Lung (tissue), 12 donors: ENCODE results near the gene TMEM161A. TPM values are rescaled to one million over a fixed set of nuclear protein-coding genes. Genes with fewer than 3 reads are reported as not detected.

ENCODE experiments used
- ATAC-seq: fragments of 200-7000 bp; cut with Tn5 transposase; one replicate; pipeline ENCODE4 v1.9.1; 2020; ENCODE audit warnings: moderate number of reproducible peaks; ENCODE audit not compliant: insufficient read depth, low FRiP score
- DNase-seq, 3 donors: peaks; one replicate each; pipeline ENCODE4 v3.0.0-alpha.2; 2013 to 2017
- H3K27ac ChIP-seq, 2 donors: one replicate each; pipeline ENCODE4 v1.5.1; 2013; ENCODE audit warnings: mild to moderate bottlenecking in 2 of 2, moderate library complexity in 2 of 2, control low read depth in 1 of 2, inconsistent platforms in 1 of 2, low read depth in 1 of 2, low read length in 1 of 2
- H3K27me3 ChIP-seq, 3 donors: one replicate each; pipeline ENCODE4 v1.5.1; 2013; ENCODE audit warnings: low read length in 2 of 3; ENCODE audit not compliant: control insufficient read depth in 3 of 3, insufficient read depth in 3 of 3
- H3K36me3 ChIP-seq, 4 donors: one replicate each; pipeline ENCODE4 v1.5.1; 2013; ENCODE audit warnings: low read length in 4 of 4, mild to moderate bottlenecking in 1 of 4, moderate library complexity in 1 of 4; ENCODE audit not compliant: control insufficient read depth in 4 of 4, insufficient read depth in 4 of 4
- H3K4me1 ChIP-seq, 5 donors: one replicate each; pipeline ENCODE4 v1.5.1; 2013; ENCODE audit warnings: low read length in 5 of 5, mild to moderate bottlenecking in 2 of 5, moderate library complexity in 1 of 5; ENCODE audit not compliant: control insufficient read depth in 5 of 5, insufficient read depth in 5 of 5
- H3K4me3 ChIP-seq: one replicate; pipeline ENCODE4 v1.5.1; 2013; ENCODE audit warnings: mild to moderate bottlenecking, control low read depth, moderate library complexity
- H3K9ac ChIP-seq, 2 donors: one replicate each; pipeline ENCODE4 v1.5.1; 2013; ENCODE audit warnings: low read length in 2 of 2, control low read depth in 1 of 2; ENCODE audit not compliant: insufficient read depth in 1 of 2
- H3K9me3 ChIP-seq, 4 donors: one replicate each; pipeline ENCODE4 v1.5.1; 2013; ENCODE audit warnings: low read length in 3 of 4, mild to moderate bottlenecking in 1 of 4, moderate library complexity in 1 of 4; ENCODE audit not compliant: control insufficient read depth in 4 of 4, insufficient read depth in 3 of 4
- WGBS, 2 donors: extraction: QIAGEN DNeasy Blood & Tissue Kit; methylation state at CpG; one replicate each; pipeline ENCODE4 v1.1.7; 2013; 5-methylcytosine and 5-hydroxymethylcytosine counted together
- polyA plus RNA-seq, 2 donors: library from polyadenylated mRNA; stranded (reverse); fragments of 200-250 nt; gene quantifications; one replicate each; pipeline ENCODE4 v1.2.1, GENCODE V29; 2013
- total RNA-seq, 2 donors: library from RNA; depleted of rRNA in 1 of 2; stranded (reverse); fragments of >200 nt in 1 of 2; gene quantifications; one replicate each; pipeline ENCODE4 v1.2.1, GENCODE V29; 2014 to 2021
- TF ChIP-seq, protein P1 (sequence below): IDR thresholded peaks from 2 replicates; pipeline ENCODE4 v1.5.1; 2012; ENCODE audit warnings: mild to moderate bottlenecking; ENCODE audit errors: control extremely low read depth, extremely low read depth
- donor health status: control.
- donor health status: control.
- donor health status: Bipolar disorder and iron deficiency.
- donor health status: healthy.
- donor health status: DM: yes; HTN: yes; CAD: no.

TMEM161A gene
- total and polyA plus RNA-seq, 4 donors: 18.1 to 32.2 (median 23.1) TPM

DNA sequence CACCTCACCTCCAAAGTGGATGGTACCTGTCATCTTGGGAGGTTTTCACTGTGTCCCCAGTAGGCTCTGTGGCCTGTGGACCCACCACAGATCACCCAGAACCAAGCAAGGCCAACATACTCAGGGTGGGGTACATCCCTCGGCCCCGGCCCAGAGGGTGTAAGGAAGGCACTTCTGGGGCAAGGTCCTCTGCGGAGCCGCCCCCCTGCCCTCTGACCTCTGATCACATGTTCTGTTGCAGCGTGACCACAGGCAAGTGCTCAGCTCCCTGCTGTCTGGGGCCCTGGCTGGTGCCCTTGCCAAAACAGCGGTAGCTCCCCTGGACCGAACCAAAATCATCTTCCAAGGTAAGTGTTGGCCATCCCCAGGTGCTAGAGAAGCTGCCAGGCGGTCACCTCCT lies 36.7 kb downstream of the TMEM161A start:
- H3K36me3 ChIP-seq: peaks cover 0 to 14% (median 7%) of the 10 kb centered on the region in 4 donors
- no peak overlapping the region for H3K27ac ChIP-seq
- no peak for ATAC-seq

DNA sequence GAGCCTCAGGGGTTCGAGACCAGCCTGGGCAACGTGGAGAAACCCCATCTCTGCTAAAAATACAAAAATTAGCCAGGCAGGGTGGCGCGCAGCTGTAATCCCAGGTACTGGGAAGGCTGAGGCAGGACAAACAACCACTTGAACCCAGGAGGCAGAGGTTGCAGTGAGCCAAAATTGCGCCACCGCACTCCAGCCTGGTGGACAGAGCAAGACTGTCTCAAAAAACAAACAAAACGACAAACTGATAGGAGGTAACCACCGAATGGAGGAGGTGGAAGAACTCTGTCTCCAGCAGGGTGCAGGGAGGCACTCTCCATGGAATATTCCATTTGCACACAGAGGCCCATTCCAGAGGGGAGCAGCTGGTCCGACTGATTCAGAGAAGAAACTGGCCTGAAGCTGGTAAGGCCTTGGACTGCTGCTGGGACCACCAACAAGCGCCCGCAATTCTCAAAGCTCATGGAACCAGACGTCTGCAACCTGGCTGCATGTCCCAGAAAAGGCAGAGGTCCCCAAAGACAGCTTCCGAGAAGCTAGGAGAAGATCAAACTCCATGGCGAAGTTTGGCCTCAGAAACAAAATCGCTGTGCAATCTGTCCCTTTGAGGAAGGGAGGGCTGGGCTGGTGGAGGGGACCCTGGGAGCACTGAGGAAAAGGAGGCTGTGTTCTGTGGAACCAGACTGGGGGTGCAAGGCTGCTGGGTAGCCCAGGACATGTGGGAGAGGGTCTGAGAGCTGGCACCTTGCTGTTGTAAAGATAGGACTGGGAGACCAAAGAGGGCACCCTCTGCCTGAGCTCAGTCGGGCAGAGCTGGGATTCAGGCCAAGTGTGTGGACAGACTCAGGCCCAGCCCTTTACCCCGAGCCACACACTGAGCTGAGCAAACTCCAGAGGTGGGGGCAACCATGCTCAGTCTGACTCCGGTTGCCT lies 39.3 kb downstream of the TMEM161A start:
- H3K4me3 ChIP-seq: no peak overlapping the region
- H3K36me3 ChIP-seq: peaks cover 0 to 14% (median 7%) of the 10 kb centered on the region in 4 donors
- ATAC-seq: no peak
- H3K4me1 ChIP-seq: no peaks in the 10 kb centered on the region
- no peaks in the 10 kb centered on the region for H3K9me3 ChIP-seq
- DNase-seq: no peak
- 83 to 87% methylated on average over 18 of the region's 18 CpGs for WGBS, 2 donors
- no peak overlapping the region for H3K9ac ChIP-seq
- no peak overlapping the region for H3K27ac ChIP-seq
- TF ChIP-seq, protein P1, sequence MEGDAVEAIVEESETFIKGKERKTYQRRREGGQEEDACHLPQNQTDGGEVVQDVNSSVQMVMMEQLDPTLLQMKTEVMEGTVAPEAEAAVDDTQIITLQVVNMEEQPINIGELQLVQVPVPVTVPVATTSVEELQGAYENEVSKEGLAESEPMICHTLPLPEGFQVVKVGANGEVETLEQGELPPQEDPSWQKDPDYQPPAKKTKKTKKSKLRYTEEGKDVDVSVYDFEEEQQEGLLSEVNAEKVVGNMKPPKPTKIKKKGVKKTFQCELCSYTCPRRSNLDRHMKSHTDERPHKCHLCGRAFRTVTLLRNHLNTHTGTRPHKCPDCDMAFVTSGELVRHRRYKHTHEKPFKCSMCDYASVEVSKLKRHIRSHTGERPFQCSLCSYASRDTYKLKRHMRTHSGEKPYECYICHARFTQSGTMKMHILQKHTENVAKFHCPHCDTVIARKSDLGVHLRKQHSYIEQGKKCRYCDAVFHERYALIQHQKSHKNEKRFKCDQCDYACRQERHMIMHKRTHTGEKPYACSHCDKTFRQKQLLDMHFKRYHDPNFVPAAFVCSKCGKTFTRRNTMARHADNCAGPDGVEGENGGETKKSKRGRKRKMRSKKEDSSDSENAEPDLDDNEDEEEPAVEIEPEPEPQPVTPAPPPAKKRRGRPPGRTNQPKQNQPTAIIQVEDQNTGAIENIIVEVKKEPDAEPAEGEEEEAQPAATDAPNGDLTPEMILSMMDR: no peak
- H3K27me3 ChIP-seq: no peaks in the 10 kb centered on the region

More for the DNA sequence above, 36.7 kb downstream of the TMEM161A start:
- no peaks in the 10 kb centered on the region for H3K9me3 ChIP-seq
- H3K9ac ChIP-seq: no peak overlapping the region
- WGBS, 2 donors: 94 to 95% methylated on average over 8 of the region's 8 CpGs
- H3K4me3 ChIP-seq: no peak overlapping the region
- peaks cover 0 to 8% (median 6%) of the 10 kb centered on the region in 5 donors for H3K4me1 ChIP-seq
- no peaks in the 10 kb centered on the region for H3K27me3 ChIP-seq
- TF ChIP-seq, protein P1: no peak
- DNase-seq: no peak

DNA sequence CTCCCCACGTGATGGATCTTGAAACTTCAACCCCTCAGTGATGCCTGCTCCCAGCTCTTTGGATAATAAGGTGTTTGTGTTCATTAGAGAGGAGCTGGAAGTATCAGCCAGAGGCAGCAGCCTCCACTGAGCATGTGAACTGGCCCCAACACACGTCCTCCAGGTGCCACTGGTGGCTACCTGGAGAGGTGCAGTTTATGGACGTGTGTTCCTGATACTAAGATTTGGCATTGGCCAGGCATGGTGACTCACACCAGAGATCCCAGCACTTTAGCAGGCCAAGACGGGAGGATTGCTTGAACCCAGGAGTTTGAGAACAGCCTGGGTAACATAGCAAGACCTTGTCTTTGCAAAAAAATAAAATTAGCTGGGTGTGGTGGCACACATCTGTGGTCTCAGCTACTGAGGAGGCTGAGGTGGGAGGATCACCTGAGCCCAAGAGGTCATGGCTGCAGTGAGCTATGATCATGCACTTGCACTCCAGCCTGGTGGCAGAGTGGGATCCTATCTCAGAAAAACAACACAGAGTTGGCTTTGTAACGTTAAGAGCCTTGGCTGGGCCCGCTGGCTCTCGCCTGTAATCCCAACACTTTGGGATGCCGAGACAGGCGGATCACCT lies 40.1 kb downstream of the TMEM161A start:
- H3K4me3 ChIP-seq: no peak overlapping the region
- WGBS, 2 donors: 91 to 97% methylated on average over 9 of the region's 9 CpGs
- H3K4me1 ChIP-seq: no peaks in the 10 kb centered on the region
- H3K9me3 ChIP-seq: no peaks in the 10 kb centered on the region
- no peaks in the 10 kb centered on the region for H3K27me3 ChIP-seq
- TF ChIP-seq, protein P1: no peak
- no peak for ATAC-seq
- no peak overlapping the region for H3K9ac ChIP-seq
- H3K27ac ChIP-seq: no peak overlapping the region
- DNase-seq: no peak
- peaks cover 0 to 14% (median 7%) of the 10 kb centered on the region in 4 donors for H3K36me3 ChIP-seq
